Caco-2 (cell line): Measurements from ENCODE around the gene TTC33. TPM values are rescaled to one million over a fixed set of nuclear protein-coding genes. Genes with fewer than 3 reads are reported as not detected.

Experiments
- BruUV-seq: library from RNA; stranded (reverse); fragments of 400-500 nt; replicated peaks from 2 replicates; lab custom pipeline; 2021; lab: Mats Ljungman, UMichigan
- CTCF ChIA-PET: fragments of 300-600 bp; sonication (Branson Sonifier 250); formaldehyde crosslinking; loops from one replicate; lab custom pipeline; 2022; ENCODE audit warnings: antibody characterized with exemption; lab: Charles Lee
- POLR2A ChIA-PET: fragments of 300-600 bp; sonication (Branson Sonifier 250); formaldehyde crosslinking; loops from one replicate; lab custom pipeline; 2022; ENCODE audit warnings: antibody characterized with exemption; lab: Charles Lee
- DNase-seq, 2 experiments: peaks; one replicate each; pipeline versions ENCODE4 v3.0.0 to v3.0.0-alpha.2; 2020 to 2022
- H3K27me3 ChIP-seq: replicated peaks from 2 replicates; pipeline ENCODE4 v1.6.0; 2011; ENCODE audit warnings: low read length; ENCODE audit not compliant: control insufficient read depth, insufficient read depth
- H3K36me3 ChIP-seq: 2 replicates; pipeline ENCODE4 v1.5.1; 2011; ENCODE audit warnings: low read length; ENCODE audit not compliant: control insufficient read depth, insufficient read depth
- H3K4me1 ChIP-seq: fragments of 250-450 bp; sonication (Bioruptor Pico); 2 replicates; pipeline ENCODE4 v1.5.1; 2020; ENCODE audit warnings: mild to moderate bottlenecking
- H3K4me3 ChIP-seq: 2 replicates; pipeline ENCODE4 v1.5.1; 2011; ENCODE audit warnings: low read depth, mild to moderate bottlenecking, control low read depth, low read length
- H3K9me3 ChIP-seq: fragments of 250-450 bp; sonication (Bioruptor Pico); 2 replicates; pipeline ENCODE4 v1.5.1; 2020; ENCODE audit warnings: mild to moderate bottlenecking, moderate library complexity
- H3K27ac Mint-ChIP-seq: one replicate; pipeline ENCODE4 v1.8.0; 2022; ENCODE audit warnings: mixed read lengths; ENCODE audit not compliant: unreplicated experiment
- H3K27me3 Mint-ChIP-seq: one replicate; pipeline ENCODE4 v1.8.0; 2022; ENCODE audit warnings: mixed read lengths; ENCODE audit not compliant: insufficient read depth, unreplicated experiment
- H3K36me3 Mint-ChIP-seq: one replicate; pipeline ENCODE4 v1.8.0; 2022; ENCODE audit warnings: mild to moderate bottlenecking, mixed read lengths; ENCODE audit not compliant: insufficient read depth, unreplicated experiment
- H3K4me1 Mint-ChIP-seq: one replicate; pipeline ENCODE4 v1.8.0; 2022; ENCODE audit warnings: low read depth, mixed read lengths; ENCODE audit not compliant: unreplicated experiment
- H3K4me3 Mint-ChIP-seq: one replicate; pipeline ENCODE4 v1.8.0; 2022; ENCODE audit warnings: mild to moderate bottlenecking, moderate library complexity, mixed read lengths; ENCODE audit not compliant: unreplicated experiment
- H3K9me3 Mint-ChIP-seq: one replicate; pipeline ENCODE4 v1.8.0; 2022; ENCODE audit warnings: mixed read lengths; ENCODE audit not compliant: unreplicated experiment
- intact Hi-C: fragments of 100-400 bp; cut with micrococcal nuclease; formaldehyde crosslinking; loops from one replicate; pipeline ENCODE4 v1.10.0; 2022; ENCODE audit not compliant: unreplicated experiment
- total RNA-seq: library from RNA; stranded (reverse); gene quantifications from 2 replicates; pipeline ENCODE4 v1.2.3, GENCODE V29; 2022
- TF ChIP-seq, protein P1 (sequence below), 2 experiments: fragments of 200-600 bp in 1 of 2; IDR thresholded peaks; 1 replicate in 1 of 2; 2 replicates in 1 of 2; pipeline versions ENCODE4 v1.5.1 to v1.8.0; 2011 to 2022; ENCODE audit warnings: antibody characterized with exemption in 1 of 2, control low read depth in 1 of 2, inconsistent platforms in 1 of 2, low read depth in 1 of 2, low read length in 1 of 2, mild to moderate bottlenecking in 1 of 2, moderate library complexity in 1 of 2; ENCODE audit not compliant: insufficient read depth in 1 of 2, severe bottlenecking in 1 of 2, unreplicated experiment in 1 of 2

TTC33 gene
- total RNA-seq, 1 experiment from 2014 or later: 8.6 TPM

DNA sequence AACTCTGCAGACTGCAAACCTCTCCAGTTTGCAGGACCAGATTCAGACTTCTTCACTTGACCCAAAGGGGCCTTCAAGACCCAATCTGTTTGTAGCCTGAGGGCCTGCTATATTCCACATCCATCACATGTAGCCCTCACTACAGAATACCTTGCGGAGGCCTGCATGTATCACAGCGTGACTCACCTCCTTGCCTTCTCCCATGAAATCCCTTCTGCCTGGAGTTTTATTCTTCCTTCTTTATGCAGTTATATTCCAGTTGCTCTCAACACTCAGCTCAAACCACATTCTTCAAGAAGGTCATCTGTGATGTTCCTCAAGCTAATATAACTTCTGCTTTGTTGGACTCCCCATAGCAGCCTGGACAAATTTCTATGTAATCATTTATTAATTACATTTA, 274.5 kb downstream of the TTC33 start:
- no peaks in the 10 kb centered on the region for H3K36me3 Mint-ChIP-seq
- DNase-seq: no peak
- no peak overlapping the region for H3K4me3 Mint-ChIP-seq
- no peak overlapping the region for H3K27ac Mint-ChIP-seq
- Histone ChIP-seq H3K4me1 (no peaks in the 10 kb centered on the region), H3K36me3 (no peaks in the 10 kb centered on the region), H3K27me3 (no peaks in the 10 kb centered on the region), H3K9me3 (no peaks in the 10 kb centered on the region), H3K4me3 (no peak overlapping the region)
- intact Hi-C loops: no loop called here
- no peaks in the 10 kb centered on the region for H3K4me1 Mint-ChIP-seq
- no TSS peak for BruUV-seq
- no peaks in the 10 kb centered on the region for H3K9me3 Mint-ChIP-seq
- POLR2A ChIA-PET: no interaction called here
- CTCF ChIA-PET: no interaction called here
- H3K27me3 Mint-ChIP-seq: no peaks in the 10 kb centered on the region
- TF ChIP-seq, protein P1, sequence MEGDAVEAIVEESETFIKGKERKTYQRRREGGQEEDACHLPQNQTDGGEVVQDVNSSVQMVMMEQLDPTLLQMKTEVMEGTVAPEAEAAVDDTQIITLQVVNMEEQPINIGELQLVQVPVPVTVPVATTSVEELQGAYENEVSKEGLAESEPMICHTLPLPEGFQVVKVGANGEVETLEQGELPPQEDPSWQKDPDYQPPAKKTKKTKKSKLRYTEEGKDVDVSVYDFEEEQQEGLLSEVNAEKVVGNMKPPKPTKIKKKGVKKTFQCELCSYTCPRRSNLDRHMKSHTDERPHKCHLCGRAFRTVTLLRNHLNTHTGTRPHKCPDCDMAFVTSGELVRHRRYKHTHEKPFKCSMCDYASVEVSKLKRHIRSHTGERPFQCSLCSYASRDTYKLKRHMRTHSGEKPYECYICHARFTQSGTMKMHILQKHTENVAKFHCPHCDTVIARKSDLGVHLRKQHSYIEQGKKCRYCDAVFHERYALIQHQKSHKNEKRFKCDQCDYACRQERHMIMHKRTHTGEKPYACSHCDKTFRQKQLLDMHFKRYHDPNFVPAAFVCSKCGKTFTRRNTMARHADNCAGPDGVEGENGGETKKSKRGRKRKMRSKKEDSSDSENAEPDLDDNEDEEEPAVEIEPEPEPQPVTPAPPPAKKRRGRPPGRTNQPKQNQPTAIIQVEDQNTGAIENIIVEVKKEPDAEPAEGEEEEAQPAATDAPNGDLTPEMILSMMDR (IDR thresholded peaks at IDR 0.05; ENCODE audit: insufficient read depth in 1 of 2, low read depth in 1 of 2, low read length in 1 of 2, severe bottlenecking in 1 of 2, unreplicated experiment in 1 of 2): no peak

DNA sequence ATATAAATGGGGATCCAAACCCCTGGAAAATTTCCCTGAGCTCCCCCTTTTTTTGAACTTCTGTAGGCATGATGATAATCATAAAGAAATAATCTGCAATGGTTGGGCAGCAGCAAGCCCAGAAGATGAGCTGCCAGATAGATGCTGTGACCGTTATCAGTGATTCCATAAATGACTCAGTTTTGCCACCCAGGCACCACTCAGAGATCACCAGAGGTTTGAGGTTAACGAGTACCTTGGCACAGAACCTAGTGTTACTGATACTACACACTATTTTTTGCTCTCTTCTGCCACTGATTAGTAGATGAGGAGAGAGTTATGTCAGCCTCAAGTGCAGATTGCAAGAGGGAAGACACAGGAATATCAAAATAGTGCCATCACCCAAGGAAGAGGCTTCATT, 275.4 kb downstream of the TTC33 start:
- intact Hi-C loops: no loop called here
- Mint-ChIP-seq H3K27ac (no peak overlapping the region), H3K9me3 (no peaks in the 10 kb centered on the region), H3K4me1 (no peaks in the 10 kb centered on the region), H3K36me3 (no peaks in the 10 kb centered on the region), H3K4me3 (no peak overlapping the region), H3K27me3 (peaks cover 4% of the 10 kb centered on the region)
- no TSS peak for BruUV-seq
- Histone ChIP-seq H3K27me3 (no peaks in the 10 kb centered on the region), H3K4me1 (no peaks in the 10 kb centered on the region), H3K36me3 (no peaks in the 10 kb centered on the region), H3K4me3 (no peak overlapping the region), H3K9me3 (no peaks in the 10 kb centered on the region)
- POLR2A ChIA-PET: no interaction called here
- CTCF ChIA-PET: no interaction called here
- TF ChIP-seq, protein P1 (IDR thresholded peaks at IDR 0.05; ENCODE audit: insufficient read depth in 1 of 2, low read depth in 1 of 2, low read length in 1 of 2, severe bottlenecking in 1 of 2, unreplicated experiment in 1 of 2): no peak
- no peak for DNase-seq

DNA sequence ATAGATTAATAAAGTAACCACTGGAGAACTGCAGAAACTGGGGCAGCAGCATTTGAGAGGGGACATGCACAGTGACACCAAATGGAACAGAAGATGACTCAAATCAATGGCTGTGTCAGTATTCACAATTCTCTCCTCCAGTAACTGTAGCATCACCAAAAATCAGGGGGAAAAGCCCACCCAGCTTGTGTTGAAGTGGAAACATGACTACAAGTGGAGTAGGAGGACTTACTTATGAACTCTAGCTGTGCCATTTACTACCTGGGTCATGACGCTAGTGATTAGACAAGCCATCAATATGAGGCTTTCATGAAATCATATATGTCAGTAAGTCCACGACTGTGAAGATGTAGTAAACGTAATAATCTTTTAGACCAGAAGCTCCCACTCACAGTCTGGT, 275.8 kb downstream of the TTC33 start:
- no peaks in the 10 kb centered on the region for H3K9me3 Mint-ChIP-seq
- H3K36me3 Mint-ChIP-seq: no peaks in the 10 kb centered on the region
- intact Hi-C loops: no loop called here
- Histone ChIP-seq H3K4me1 (no peaks in the 10 kb centered on the region), H3K9me3 (no peaks in the 10 kb centered on the region), H3K4me3 (no peak overlapping the region), H3K36me3 (no peaks in the 10 kb centered on the region), H3K27me3 (no peaks in the 10 kb centered on the region)
- no peak for DNase-seq
- H3K4me3 Mint-ChIP-seq: no peak overlapping the region
- H3K27ac Mint-ChIP-seq: no peak overlapping the region
- POLR2A ChIA-PET: no interaction called here
- TF ChIP-seq, protein P1 (IDR thresholded peaks at IDR 0.05; ENCODE audit: insufficient read depth in 1 of 2, low read depth in 1 of 2, low read length in 1 of 2, severe bottlenecking in 1 of 2, unreplicated experiment in 1 of 2): no peak
- peaks cover 4% of the 10 kb centered on the region for H3K27me3 Mint-ChIP-seq
- no peaks in the 10 kb centered on the region for H3K4me1 Mint-ChIP-seq
- CTCF ChIA-PET: no interaction called here
- BruUV-seq: no TSS peak
